ENCODE results near the gene HJURP.

HJURP gene

GRCh38 chr2:233850745-233851144 is 3.6 kb downstream of the HJURP start:
- no peak overlapping the region for H3K4me3 ChIP-seq (ENCODE audit: low read length)
- DNase-seq (ENCODE audit: low read depth), result no peak
- TF ChIP-seq CTCF (IDR thresholded peaks at IDR 0.05; ENCODE audit: insufficient read depth, low read depth, low read length, missing control alignments), result no peak

- H3K4me3 ChIP-seq (ENCODE audit: low read length), result no peak overlapping the region
These were observed 4.6 kb downstream of the HJURP start for GRCh38 chr2:233849607-233850271.

GRCh38 chr2:233848276-233848675 is 6.1 kb downstream of the HJURP start:
- H3K4me3 ChIP-seq (ENCODE audit: low read length), result no peak overlapping the region
- DNase-seq (ENCODE audit: low read depth), result no peak

More at GRCh38 chr2:233849607-233850271, 4.6 kb downstream of the HJURP start:
- TF ChIP-seq CTCF (IDR thresholded peaks at IDR 0.05; ENCODE audit: insufficient read depth, low read depth, low read length, missing control alignments), result no peak
- no peak for DNase-seq (ENCODE audit: low read depth)

GRCh38 chr2:233847248-233847898 is 7.0 kb downstream of the HJURP start:
- DNase-seq (ENCODE audit: low read depth), result no peak
- H3K4me3 ChIP-seq (ENCODE audit: low read length), result no peak overlapping the region
- TF ChIP-seq CTCF (IDR thresholded peaks at IDR 0.05; ENCODE audit: insufficient read depth, low read depth, low read length, missing control alignments), result no peak

More at GRCh38 chr2:233848276-233848675, 6.1 kb downstream of the HJURP start:
- no peak for TF ChIP-seq CTCF (IDR thresholded peaks at IDR 0.05; ENCODE audit: insufficient read depth, low read depth, low read length, missing control alignments)

- DNase-seq (ENCODE audit: low read depth), result no peak
- H3K4me3 ChIP-seq (ENCODE audit: low read length), result no peak overlapping the region
- no peak for TF ChIP-seq CTCF (IDR thresholded peaks at IDR 0.05; ENCODE audit: insufficient read depth, low read depth, low read length, missing control alignments)
These were observed 7.7 kb downstream of the HJURP start for GRCh38 chr2:233846387-233847247.

GRCh38 chr2:233845301-233846060 is 8.9 kb downstream of the HJURP start:
- no peak for TF ChIP-seq CTCF (IDR thresholded peaks at IDR 0.05; ENCODE audit: insufficient read depth, low read depth, low read length, missing control alignments)
- H3K4me3 ChIP-seq (ENCODE audit: low read length), result no peak overlapping the region
- DNase-seq (ENCODE audit: low read depth), result no peak

Measured in epithelial cell of esophagus (primary cell).